ENCODE data around the gene CENPX.

CENPX gene

DNA sequence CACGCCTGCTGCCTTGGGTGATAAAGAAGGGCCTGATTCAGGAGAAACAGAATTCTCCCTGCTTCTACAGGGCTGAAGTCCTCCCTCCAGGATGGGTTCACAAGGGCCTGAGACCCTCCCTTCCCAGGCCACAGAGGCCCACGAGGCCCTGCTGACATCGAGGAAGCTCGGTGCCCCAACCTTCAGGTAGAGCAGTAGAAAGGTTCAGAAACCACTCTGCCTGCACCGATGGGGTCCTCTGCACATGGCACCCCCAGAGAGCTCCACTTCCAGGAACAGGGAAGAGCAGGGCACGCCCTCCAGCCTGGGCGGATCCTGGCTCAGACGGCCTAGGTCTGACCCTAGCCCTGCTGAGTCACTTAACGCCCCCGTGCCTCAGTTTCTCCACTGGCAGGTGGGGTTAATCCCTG is 773 bp downstream of the CENPX start:
- FAIRE-seq, result no peak

DNA sequence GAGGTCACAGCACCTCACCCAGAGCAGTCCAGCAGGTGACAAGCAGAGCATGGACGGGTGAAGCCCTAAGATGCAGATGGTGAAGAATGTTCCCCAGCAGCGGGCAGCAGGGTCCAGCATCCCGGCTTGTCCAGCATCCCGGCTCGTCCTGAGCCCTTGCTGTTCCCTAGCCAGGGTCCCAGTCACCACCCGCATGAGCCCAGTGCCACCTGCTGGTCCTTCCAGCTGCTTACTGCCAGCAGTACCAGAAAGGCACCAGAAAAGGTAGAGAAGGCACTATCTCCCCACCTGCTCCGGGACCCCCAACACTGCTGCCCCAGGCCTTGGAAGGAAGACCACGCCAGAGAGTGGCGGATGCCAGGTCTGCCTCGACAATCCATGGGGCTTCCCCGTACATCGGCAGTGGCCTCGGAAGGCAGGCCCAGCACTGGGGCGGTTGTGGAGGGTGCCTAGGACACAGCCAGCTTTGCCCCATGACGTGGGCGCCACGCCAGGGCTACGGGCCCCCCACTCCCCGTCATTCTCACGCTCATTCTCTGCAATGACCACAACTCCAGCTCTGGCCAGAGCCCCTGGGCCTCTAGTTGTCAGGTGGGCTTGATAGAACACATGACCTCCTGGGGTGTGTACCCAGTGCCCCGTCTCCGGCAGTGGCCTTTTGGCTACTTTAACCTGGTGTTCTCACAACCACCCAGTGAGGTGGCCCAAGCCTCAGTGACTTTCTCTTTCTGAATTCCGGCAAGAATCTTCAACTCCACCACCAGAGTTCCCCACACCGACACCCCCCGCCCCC is 1.4 kb downstream of the CENPX start:
- FAIRE-seq, result no peak

DNA sequence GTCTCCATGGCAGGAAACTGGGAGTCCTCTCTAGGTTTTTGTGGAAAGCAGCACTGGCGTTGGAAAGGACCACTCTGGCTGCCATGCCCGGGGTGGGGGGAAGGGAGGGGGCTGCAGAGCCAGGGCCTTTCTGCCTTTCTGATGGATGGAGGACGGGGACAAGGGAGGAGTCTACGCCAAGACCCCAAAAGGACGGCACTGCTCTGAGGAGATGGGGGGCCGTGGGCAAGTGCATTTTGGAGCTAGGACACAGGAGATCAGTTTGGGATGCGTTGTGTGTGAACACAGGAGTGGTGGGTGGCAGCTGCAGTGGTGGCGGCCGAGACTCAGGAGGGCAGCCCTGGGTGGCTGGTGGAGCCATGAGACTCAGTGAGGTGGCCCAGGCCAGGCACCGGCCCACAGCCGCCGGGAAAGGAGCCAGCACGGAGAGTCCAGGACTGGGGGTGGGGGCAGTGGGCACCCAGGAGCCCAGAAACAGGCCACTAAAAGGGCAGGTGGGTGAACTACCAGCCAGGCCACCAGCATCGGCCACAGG is 2.0 kb downstream of the CENPX start:
- no peak for FAIRE-seq

DNA sequence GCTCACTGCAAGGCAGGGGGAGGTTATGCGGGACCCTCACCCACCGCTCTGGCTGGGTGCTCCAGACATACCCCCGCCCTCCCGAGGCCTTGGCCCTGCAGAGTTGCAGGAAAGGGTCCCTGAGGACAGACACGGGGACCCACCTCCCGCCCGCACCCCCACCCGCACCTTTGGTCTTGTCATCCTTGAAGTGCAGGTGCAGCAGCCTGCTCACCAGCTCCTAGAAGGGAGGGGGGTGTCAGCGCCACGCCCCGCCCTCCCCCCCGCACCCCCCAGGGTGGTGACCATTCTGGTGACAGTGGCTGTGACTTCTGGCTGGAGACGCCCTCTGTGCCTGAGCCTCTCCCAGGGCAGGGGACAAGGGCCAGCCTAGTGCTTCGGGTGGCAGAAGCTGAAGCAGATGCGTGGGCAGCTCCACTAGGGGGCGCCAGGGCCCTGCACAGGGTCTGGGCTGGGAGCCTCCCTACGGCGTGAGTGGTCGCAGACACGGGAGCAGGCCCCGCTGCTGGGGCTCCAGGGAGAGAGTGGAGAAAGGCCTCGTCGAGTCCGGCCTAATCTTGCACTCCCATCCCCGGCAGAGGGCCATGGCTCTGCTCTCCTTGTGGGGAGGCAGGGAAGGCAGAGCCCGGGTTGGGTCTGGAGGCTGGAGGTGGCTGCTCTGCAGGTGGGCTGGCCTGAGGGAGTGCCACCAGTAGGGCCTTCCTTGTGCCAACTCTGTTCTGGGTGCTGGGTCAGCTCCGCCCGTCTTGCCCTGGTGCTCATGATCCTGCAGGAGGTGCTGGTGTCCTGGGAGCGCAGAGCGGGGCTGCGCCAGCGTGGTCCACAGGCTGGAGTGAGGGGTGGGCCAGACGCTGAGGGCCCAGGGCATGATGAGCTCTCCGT is 2.7 kb downstream of the CENPX start:
- no peak for FAIRE-seq

DNA sequence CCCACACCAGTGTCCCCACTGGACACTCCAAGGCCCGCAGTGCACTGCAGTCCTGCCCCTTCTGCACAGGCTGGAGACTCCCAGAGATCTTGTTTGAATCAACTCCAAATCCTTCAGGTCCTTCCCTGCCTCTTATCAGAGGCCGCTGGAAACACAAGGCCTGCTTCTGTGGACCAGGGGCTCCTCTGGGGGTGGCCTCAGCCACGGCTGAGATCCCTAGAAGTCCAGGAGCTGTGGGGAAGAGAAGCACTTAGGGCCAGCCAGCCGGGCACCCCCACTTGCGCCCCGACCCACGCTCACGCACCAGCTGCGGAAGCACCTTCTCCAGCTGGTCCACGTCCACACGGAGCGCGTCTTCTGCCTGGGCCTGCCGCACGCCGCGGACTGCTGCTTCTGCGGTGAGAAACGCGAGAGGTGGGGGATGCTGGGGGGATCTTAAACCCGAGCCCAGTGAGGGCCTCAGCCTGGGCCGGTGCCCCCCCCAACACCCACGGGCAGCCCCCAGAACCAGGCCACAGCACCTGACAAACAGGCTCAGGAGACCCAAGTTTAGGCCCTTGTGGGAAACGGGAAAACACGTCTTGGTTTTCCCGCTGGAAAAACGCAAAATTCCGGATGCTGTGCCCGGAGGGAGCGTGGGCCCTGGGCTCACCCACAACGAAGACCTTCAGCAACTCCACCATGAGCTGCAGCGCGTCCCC is 3.5 kb downstream of the CENPX start:
- no peak for FAIRE-seq

DNA sequence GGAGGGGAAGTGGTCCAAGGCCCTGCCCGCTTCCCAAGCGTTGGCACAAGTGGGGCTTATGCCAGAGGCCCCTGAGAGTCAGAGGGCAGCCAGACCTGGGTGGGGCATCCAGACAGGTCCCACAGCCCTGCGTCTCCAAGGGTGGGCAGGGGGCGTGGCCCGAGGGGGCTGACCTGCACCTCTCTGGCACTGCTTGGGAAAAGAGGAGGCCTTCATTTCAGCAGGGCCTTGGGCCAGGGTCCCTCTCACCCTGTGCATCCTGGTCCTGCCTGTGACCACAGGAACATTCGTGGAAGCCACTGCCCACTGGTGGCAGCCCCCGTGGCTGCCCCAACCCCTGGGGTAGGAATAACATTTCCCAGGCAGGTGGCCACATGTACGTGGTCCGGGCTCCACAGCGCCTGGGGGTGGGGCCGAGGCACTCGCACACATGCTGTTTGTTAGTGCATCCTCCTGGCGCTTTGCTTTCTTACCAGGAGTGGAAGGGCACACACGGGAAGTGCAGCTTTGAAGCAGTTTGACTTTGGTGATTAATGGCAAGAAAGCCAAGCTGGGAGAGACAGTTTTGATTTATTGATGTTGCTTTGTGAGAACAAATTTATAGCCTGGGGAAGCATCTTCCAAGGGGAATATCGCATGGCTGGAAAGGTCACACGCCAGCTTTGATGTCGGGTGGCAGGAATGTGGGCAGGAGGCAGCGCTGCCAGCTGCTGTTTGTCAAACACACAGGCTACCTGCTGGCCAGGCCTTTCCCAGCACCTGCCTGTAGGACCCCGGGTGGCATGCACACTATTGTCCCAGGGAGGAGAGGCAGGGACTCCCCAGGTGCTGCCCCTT is 4.3 kb downstream of the CENPX start:
- FAIRE-seq, result no peak

DNA sequence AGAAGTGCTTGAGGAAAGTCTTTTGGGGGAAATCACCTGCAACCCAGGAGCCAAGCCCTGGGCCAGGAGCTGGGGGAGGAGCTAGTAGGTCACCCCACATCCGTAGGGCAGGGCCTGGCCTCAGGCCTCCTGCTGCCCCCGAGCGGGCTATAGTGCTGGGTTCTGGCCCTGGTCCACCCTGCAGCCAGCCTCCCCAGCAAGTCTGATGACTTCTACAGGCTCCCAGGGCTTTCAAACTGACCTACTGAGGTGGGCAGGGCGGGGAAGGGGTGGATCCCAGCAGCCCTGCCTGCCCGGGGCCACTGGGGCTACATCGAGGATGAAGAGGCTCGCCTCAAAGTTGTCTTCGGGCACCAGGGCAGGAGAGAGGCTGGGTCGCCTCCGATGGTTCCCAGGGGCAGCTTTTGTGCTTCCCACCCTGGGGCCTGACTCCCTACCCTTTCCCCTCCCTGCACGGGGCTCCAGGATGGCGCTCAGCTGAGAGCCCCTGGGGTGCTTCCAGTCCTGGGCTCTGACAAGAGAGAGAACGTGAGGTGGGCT is 5.0 kb downstream of the CENPX start:
- FAIRE-seq, result no peak

DNA sequence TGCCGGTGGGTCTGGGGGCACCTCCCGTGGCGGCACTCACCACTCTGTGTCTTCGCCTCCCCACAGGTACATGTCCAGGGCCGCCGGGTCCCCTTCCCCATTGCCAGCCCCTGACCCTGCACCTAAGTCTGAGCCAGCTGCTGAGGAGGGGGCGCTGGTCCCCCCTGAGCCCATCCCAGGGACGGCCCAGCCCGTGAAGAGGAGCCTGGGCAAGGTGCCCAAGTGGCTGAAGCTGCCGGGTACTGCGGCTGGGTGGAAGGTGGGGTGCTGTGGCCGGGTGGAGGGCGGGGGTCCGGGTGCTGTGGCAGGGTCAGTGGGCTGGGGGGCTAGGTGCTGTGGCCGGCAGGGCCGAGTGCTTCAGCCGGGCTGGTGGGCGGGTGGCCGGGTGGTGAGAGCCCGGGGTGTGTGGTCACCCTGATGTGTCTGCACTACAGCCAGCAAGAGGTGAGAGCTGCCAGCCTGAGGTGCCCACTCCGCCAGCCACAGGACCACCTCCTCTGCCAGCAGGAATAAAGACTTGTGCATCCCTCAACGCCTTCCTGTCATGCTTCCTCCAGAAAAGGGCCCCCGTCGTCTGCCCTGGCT is 5.7 kb downstream of the CENPX start:
- FAIRE-seq, result no peak

DNA sequence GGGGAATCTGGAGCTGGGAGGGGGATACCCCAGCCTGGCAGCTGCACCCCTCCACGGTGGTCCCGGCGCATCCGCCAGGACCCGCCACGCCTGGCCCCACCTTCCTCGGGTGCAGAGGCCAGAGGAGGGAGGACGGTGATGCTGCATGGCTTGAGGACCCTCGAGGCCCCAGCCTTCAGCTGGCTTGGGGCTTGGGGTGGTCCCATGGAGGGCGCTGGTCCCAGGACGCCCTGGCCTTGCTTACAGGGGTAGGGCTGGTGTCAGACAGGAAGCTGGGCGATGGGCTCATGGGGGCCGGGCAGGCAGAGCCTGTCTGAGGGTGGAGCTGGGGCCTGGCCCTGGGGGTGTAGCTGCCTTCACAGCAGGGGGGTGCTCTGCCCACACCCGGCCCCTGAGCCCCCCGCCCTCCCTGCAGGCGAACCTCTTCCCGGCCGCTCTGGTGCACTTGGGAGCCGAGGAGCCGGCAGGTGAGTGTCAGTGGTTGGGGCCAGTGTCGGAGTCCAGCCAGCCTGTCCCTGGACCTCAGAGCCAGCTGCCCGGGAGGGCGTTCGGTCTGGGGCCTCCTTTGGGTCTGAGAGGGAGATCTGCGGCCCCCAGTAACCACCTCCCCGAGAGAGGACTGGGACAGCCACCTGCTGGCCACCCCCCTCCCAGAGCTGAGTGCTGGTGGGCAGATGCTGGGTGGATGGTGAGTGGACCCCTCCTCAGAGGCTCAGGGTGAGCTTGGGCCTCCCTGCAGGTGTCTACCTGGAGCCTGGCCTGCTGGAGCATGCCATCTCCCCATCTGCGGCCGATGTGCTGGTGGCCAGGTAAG is 6.4 kb downstream of the CENPX start:
- FAIRE-seq, result no peak

DNA sequence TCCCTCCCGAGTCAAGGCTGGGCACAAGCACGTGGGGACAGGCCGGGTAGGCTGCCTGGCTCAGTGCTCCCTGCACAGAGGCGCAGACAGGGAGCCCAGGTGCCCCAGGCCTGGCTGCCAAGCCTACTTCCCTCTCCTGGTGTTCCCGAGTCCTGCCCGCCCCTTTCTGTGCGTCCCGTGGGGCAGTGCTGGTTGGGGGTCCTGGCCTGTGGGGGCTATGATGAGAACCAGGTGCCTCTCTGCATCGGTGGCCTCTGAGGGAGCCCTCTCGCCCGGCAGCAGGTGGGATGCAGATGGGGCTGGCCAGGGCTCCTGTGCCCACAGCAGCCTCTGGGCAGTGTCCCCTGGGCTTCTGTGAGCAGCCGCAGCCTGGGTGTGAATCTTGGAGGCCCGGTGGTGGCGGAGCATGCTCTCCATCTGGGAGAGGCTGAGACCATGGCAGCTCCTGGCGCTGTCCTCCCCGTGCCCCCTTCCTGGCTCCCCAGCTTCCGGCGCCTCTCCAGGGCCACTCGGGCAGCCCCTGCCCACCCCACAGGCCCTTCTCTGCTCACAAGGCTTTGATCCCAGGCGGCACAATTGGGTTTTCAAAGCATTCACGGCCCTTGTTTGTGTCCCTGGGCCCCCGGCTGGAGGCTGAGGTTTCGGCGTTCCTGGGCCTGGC is 7.2 kb downstream of the CENPX start:
- no peak for FAIRE-seq

DNA sequence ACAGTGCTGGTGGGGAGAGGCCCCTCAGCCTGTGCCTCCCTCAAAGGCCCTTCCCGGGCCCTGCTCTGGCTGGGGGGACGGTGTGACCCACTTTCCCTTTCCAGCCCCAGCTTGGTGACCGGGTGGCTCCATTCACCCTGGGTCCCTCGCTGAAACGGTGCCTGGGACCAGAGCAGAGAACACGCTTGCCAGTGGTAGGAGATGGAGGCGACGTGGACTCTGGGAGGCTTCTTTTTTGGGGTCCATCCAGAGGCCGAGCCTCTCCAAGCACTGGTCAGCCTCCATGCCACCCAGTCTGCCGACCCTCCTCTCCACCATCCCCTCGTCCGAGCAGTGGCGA is 7.7 kb downstream of the CENPX start:
- no peak for FAIRE-seq

DNA sequence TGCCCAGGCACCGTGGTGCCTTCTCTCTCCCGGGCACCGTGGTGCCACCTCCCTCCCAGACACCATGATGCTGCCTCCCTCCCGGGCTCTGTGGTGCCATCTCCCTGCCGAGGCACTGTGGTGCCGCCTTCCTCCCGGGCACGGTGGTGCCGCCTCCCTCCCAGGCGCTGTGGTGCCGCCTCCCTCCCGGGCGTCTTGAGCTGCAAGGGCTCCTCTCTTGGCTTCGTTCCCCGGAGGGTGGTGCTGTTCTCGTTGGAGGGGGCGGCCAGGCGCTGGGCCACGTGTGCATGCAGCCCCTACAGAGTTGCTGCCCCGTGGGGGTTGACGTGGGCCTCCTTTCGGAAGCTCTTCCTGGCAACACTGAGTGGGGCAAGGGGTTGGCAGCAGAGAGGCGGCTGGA is 8.2 kb downstream of the CENPX start:
- FAIRE-seq, result no peak

DNA sequence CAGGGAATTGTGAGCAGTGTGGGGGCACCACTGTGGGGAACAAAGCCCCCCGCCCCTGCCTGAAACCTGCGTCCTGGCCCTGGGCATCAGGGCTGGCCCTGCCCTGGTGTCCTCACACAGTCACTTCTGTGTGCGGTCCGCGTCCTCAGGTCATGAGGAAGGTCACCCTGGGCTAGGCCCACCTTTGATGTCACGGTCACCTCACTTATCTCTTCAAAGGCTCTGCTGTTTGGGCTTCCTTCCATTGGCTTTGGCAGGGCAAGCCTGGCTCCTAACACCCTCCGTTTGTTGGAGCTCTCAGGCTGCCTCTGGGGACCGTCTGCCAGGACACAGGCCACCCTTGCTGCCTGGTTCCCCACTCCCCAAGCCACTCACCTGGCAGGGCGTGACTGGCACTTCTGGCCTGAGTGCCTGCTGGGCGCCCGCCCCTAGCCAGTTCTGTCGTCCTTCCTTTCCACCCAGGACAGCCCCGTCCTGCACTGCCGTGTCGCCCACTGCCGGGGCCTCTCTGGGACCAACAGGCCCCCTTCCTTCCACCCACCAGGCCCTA is 8.8 kb downstream of the CENPX start:
- no peak for FAIRE-seq

DNA sequence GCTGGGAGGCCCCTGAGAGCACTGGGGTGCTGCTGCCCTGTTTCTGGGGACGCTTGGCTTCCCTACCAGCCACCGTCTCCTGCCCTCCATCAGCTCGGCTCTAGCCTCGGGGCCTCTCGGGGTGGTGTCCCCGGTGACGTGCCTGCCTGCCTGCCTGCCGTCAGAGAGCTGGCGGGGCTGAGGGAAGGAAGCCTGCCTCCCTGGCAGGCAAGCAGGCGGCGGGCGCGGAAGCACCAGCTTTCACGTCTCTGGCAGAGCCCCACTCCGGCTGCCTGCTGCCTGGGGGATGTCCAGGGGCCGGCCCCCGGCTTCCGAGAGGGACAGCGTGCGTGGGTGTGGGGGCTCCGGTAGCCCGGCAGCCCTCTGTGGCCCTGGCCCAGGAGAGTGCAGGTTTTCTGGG is 9.3 kb downstream of the CENPX start:
- FAIRE-seq, result no peak

DNA sequence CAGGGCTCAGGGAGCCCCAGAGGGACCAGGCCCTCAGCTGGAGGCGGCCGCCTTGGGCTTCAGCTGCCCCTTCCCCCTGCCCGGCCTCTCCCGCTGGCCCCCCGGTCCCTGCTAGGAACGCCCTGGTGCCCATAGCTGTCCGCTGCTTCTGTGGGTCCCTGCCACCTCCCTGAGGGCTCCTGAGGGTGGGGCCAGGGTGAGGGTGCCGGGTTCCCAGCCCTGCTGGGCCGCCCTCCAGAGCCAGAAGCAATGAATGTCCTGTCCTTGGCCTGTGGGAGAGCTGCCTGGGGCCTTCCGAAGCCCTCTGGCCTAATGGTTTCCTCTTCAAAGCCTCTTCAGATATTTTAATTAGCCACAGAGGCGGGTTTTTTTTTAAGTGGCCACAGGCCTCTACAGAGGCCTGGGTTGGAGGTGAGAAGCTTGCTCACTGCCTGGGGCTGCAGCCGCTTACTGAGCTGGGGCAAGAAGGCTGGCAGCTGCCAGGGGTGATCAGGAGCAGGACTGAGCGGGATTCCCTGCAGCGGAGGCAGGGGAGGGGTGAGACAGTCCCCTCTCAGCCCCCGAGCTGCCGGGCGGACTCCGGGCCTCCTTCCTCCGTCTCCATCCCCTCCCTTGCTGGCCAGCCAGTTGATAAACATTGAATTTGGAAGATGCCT is 9.9 kb downstream of the CENPX start:
- no peak for FAIRE-seq

DNA sequence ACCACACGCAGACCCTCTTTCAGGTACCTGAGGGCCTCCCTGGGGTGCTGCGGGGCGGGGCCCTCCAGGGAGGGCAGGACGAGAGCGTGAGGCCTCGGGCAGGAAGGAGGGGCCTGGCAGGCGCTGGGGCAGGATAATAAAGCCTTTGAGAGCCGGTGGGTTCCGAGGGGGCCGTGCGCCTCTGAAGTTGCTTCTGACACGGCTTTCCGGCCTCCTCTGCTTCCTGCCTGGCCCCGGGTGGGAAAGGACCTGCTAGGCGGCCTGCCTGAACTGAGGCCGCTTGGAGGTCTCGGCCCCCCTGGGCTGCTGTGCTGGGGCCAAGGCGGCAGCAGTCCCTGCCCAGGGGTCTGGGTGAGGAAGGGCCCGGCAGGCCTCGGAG is 10.4 kb downstream of the CENPX start:
- FAIRE-seq, result no peak

DNA sequence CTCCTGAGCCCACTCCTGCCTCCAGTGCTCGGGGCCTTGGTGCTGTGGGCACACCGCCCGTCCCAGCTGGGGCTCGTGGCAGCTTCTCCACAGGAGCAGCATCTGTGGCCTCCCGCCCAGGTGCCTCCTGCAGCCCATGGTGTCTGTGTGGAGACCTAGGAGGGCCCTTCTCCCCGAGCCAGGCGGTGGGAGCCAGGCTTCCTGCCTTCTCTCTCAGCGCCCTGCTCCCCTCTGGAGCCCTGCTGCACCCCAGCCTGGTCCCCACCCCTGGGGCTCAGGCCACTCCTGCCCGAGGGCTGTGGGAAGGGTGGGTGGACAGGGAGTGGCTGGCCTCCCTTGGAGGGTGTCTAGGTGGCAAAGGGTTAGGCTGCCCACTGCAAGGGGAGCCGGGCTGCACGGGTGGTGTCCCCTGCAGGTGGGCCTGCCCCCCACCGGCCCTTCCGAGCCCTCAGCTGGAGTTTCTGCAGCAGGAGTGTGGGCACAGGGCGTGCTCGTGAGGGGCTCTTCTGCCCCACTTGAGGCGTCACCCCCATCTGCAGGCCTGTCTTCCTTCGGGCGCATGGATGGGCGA is 11.0 kb downstream of the CENPX start:
- FAIRE-seq, result no peak

DNA sequence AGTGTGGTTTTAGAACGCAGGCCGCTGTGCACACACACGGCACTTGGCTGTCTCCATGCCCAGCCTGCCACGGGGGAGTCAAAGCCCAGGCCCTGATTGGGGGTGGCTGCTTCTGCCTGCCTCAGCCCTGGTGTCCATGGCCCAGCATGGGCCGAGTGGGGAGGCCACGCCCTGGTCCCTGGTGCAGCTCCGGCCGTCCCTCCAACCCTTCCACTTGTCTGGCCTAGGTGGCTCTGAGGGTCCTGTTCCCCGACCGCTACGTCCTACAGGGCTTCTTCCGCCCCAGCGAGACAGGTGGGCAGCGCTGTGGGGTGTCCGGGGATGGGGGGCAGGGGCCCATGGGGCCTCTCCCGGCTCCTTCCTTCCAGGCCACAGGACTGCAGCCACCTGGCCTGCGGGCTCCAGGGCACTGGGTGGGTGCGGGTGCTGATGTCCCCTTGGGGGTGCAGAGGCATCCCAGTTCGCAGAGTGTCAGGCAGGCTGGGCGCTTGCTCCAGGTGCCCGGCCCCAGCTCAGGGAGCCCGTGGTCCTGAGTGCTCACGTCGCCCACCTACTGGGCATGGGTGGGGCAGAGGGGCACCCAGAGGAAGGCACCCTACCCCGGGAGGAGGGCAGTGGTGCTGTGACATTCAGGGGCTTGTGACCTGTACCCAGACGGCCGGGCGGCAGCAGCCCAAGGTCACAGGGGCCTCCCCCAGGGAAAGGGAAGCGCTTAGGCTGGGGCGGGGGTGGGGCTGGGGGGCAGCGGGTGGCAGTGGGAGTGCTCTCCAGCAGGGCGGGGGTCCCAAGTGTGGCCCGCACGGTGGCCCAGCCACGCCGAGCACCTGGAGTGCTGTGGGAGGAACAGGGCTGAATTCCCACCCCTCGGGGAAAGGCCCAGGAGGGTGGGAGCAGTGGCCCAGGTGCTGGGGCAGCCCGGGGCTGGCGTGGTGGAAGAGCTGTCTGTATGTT is 11.8 kb downstream of the CENPX start:
- FAIRE-seq, result no peak
